ENCODE results near the gene OR6Y1.

DNA sequence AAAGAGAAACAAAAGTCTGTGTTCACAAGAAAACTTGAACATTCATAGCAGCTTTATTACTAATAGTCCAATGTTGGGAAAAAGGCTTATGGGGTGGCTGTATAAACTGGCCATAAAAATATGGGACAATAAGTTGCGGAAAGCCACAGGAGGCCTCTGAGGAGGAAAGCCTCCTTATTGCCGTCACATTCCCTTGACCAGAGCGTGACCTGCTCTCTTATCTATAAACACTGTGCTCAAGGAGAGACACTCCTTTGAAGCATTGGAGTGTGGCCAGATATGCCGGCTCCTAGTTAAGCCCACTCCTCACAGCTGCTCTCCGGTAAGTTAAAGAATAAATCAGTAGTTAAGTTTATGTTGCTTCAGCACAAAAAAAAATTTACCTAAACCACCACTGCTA lies 19.7 kb downstream of the OR6Y1 start:
- TF ChIP-seq, protein P1, sequence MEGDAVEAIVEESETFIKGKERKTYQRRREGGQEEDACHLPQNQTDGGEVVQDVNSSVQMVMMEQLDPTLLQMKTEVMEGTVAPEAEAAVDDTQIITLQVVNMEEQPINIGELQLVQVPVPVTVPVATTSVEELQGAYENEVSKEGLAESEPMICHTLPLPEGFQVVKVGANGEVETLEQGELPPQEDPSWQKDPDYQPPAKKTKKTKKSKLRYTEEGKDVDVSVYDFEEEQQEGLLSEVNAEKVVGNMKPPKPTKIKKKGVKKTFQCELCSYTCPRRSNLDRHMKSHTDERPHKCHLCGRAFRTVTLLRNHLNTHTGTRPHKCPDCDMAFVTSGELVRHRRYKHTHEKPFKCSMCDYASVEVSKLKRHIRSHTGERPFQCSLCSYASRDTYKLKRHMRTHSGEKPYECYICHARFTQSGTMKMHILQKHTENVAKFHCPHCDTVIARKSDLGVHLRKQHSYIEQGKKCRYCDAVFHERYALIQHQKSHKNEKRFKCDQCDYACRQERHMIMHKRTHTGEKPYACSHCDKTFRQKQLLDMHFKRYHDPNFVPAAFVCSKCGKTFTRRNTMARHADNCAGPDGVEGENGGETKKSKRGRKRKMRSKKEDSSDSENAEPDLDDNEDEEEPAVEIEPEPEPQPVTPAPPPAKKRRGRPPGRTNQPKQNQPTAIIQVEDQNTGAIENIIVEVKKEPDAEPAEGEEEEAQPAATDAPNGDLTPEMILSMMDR (IDR thresholded peaks at IDR 0.05; ENCODE audit: low read depth, low read length): no peak
- no peak for TF ChIP-seq EZH2phosphoT487 (IDR thresholded peaks at IDR 0.05; ENCODE audit: low read depth)
